Cardiac fibroblast (primary cell): ENCODE results near the gene HORMAD2.
A peak's percentile ranks its signal among the peaks of the same experiment; 100 is the strongest.

Source experiments
- DNase-seq, 2 donors: peaks; one replicate each; pipeline versions ENCODE4 v3.0.0 to v3.0.0-alpha.2; 2010; ENCODE audit warnings: low read depth in 2 of 2
- H3K4me3 ChIP-seq, 2 donors: replicated peaks in 1 of 2; 1 replicate in 1 of 2; 2 replicates in 1 of 2; pipeline ENCODE4 v1.5.1; 2011; ENCODE audit warnings: low read depth in 2 of 2, low read length in 2 of 2, mild to moderate bottlenecking in 2 of 2, moderate library complexity in 1 of 2
- TF ChIP-seq, protein P1 (sequence below): IDR thresholded peaks from one replicate; pipeline ENCODE4 v1.5.1; 2011; ENCODE audit warnings: low read depth, mild to moderate bottlenecking, low read length, inconsistent platforms

HORMAD2 gene

DNA sequence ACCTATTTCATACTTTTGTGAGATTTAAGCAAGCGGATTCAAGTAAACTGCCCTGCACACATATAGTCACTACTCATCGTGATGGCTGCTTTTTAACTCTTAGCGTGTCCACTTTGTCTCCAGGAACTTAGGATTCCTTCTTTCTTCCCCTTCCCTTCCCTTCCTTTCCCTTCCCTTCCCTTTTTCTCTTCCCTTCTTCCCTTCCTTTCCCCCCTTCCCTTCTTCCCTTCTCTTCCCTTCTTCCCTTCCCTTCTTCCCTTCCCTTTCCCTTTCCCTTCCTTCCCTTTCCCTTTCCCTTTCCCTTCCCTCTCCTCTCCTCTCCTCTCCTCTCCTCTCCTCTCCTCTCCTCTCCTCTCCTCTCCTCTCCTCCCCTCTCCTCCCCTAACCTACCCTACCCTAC, 100.4 kb downstream of the HORMAD2 start:
- DNase-seq = no peak
- no peak overlapping the region for H3K4me3 ChIP-seq
- TF ChIP-seq, protein P1, sequence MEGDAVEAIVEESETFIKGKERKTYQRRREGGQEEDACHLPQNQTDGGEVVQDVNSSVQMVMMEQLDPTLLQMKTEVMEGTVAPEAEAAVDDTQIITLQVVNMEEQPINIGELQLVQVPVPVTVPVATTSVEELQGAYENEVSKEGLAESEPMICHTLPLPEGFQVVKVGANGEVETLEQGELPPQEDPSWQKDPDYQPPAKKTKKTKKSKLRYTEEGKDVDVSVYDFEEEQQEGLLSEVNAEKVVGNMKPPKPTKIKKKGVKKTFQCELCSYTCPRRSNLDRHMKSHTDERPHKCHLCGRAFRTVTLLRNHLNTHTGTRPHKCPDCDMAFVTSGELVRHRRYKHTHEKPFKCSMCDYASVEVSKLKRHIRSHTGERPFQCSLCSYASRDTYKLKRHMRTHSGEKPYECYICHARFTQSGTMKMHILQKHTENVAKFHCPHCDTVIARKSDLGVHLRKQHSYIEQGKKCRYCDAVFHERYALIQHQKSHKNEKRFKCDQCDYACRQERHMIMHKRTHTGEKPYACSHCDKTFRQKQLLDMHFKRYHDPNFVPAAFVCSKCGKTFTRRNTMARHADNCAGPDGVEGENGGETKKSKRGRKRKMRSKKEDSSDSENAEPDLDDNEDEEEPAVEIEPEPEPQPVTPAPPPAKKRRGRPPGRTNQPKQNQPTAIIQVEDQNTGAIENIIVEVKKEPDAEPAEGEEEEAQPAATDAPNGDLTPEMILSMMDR = no peak

DNA sequence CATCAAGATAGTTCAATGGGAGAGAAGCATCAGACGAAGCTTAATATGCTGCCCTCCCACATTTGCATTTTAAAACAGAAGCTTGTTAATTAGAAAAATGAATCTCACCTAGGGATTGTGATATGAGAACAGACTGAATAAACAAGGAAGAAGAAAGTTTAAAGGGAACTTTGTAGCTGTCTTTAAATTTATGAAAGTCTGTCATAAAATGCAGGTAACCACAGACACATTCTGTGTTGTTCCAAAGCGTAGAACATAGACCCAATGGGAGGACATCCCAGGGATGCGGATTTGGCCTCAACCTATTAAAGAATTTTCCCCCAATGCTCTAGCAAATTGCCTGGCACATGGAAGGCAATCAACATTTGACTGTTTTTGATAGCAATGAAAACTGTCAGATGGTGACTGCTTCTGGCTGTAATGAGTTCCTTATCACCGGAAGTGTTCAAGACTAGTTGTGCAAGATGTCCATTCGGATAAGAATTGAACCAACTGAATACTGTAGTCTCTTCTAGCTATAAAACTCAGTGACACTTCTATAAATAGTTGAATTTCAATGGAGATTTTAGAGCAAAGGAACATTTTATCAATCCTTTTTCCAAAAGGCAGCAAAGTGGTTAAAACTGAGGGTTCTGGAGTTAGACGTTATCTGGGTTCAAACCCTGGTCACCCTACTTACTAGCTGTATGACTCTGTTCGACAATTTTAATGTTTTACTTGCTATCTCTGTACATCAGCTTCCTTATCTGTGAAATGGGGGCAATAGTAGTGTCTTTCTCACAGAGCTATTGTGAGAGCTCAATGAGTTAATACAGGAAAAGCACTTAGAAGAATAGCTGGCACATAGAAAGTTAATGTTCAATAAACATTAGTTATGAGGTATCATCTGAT, 101.4 kb downstream of the HORMAD2 start:
- no peak overlapping the region for H3K4me3 ChIP-seq
- DNase-seq = no peak
- TF ChIP-seq, protein P1 = no peak

DNA sequence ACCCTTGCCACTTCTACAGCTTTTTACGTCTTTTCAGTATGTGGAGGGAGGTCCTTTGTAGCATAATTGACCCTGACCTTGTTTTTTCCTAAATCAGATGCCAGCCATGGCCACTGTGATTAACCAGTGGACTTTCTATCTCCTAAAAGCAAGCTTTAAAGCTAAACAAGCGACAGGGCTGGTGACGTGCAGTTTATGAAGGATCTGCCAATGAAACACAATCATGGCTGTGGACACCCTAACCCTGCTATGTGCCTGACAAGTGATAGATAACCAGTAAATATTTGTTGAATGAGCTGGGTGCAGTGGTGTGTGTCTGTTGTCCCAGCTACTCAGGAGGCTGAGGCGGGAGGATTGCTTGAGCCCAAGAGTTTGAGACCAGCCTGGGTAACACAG, 102.1 kb downstream of the HORMAD2 start:
- DNase-seq = no peak
- TF ChIP-seq, protein P1 = no peak
- no peak overlapping the region for H3K4me3 ChIP-seq

DNA sequence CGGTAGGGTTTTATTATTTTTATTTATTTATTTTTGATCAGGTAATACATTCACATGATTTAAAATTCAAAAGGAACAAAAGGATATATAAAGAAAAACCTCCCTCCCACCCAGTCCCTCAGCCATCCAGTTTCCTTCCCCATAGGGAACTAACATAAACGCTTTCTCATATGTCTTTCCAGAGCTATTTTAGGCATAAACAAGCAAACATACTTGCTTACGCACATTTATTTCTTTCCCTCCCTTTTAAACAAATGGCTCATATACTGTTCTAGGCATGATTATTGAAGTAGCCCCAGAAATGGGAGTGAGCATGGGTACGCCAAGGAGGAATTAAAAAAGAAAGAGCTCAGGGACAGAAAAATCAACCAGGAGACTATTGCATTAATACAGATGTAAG, 102.6 kb downstream of the HORMAD2 start:
- DNase-seq = no peak
- no peak overlapping the region for H3K4me3 ChIP-seq
- TF ChIP-seq, protein P1 = no peak

DNA sequence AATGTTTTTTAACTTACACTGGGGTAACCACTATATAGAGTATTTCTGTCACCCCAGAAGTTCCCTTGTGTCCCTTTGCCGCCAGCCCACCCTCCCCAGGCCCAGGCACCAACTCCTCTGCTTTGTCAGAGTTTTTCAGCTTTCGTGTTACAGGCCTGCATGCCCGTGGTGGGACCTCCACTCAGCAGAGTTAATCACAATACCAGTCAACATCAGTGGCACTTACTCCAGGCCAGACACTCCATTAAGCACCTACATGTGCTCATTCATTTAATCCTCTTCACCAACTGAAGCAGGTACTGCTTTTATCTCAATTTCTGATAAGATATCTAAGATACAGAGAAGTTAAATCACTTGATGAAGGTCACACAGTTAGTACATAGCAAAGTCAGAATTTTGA, 103.0 kb downstream of the HORMAD2 start:
- no peak for DNase-seq
- TF ChIP-seq, protein P1 = no peak
- no peak overlapping the region for H3K4me3 ChIP-seq

DNA sequence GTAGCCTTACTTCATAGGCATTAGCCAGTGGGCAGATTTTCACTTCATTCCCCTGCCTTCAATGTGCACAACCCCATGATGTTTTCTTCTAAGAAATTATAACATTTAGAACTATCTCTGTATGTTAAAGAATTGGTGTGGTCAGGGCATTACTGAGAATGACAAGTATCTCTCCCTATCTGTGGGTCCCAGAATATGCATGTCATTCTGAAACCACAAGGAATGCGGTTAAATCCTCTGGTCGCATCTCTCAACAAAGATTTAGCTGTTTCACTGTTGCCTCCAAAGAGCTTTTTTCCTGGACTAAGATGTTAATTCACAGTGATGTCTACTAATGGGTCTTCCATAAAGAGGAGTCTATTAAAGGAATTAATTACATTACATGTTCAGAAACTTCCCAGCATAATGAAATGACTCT, 103.6 kb downstream of the HORMAD2 start:
- DNase-seq = peak in 1 of 2 donors; percentile 32
- TF ChIP-seq, protein P1 = no peak
- no peak overlapping the region for H3K4me3 ChIP-seq
